Activated CD8-positive, alpha-beta memory T cell treated with anti-CD3 and anti-CD28 coated beads, Interleukin-2, amount 50 U/mL, for 24 hours (primary cell): ENCODE data around the gene ACSM2B.
"Not testable (repeated sequence)": the region's sequence is repeated elsewhere in the genome, so short reads cannot be mapped to it uniquely, and the experiment has no call there.

ENCODE experiments used
- DNase-seq: peaks from one replicate; pipeline ENCODE4 v3.0.0-alpha.2; 2020; ENCODE audit errors: extremely low read depth

ACSM2B gene

GRCh38 chr16:20576145-20576544 is at the start of gene ACSM2B:
ACSM2B (minus strand) TSS chr16:20576367; CDS start chr16:20564845, 11,522 bp downstream.
- not testable (repeated sequence) for DNase-seq

GRCh38 chr16:20624882-20625807 is 49.0 kb upstream of the ACSM2B start:
- no peak for DNase-seq

DNA sequence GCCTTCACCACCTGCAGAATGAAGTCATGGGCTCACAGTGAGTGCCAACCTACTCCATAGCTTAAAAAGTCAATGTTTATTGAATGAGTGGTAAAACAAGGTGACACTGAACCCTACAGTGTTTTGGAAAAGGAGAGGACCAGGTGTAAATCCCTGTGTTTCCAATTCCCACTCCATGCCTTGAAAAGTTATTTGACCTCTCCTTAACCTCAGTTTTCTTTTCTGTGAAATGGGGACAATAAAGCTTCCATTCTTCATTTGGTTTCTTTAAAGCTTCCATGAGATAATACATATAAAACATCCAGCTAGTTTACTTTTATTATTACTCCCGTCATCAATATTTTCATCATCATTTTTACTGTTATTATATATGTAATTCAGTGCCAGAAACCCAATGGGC is 48.0 kb upstream of the ACSM2B start:
- DNase-seq = no peak

DNA sequence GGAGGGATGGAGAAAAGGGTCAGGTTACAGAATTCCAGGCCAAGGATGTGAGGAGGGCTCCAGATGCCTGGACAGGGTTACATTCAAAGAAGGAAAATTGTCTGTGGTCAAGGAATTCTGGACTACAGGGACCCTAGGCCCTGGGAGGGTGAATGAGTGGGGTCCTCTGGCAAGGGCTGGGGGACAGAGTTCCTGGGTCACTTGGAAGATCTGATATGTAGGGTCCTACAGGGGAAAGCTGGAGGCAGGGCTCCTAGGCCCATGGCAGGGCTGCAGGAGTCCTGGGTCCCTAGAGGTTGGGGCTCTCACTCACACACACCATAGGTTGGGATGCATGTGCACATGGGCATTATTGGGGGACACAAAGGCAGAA is 46.3 kb upstream of the ACSM2B start:
- DNase-seq = no peak

DNA sequence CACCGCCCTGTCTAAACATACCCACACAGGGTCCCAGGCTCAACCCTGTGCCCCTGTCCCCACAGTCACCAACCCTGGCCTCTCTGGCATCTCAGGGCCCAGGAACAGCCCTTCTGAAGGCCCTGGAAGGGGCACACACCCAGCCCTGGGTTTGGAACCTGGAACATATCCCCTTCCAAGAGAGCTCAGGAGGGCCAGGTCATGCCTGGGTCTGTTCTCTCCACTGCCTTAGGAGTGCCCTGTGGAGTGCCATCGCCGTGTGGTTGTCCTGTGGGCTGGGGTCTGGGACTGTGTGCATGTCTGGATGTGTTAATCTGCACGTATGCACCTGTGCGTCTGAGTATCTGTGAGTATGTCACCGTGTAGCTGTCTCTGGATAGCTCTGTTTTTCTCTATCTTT is 45.2 kb upstream of the ACSM2B start:
- DNase-seq = no peak

DNA sequence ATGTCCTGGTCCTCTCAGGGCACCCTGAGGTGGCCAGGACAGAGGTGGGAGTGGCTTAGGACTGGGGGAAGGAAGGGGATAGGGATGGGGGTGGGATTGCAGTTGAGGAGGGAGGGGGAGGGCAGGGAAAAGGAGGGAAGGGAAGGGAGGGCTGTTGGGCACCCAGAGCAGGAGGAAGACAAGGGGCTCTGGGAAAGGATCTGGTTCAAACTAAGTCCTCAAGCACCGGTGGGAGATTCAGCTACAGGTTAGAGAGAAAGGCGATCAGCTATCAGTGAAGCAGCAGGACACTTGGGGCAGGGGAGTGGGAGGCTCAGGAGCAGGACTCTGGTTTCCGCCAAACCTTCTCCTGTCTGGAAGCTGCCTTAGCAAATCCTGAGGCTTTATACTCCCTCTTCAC is 44.6 kb upstream of the ACSM2B start:
- no peak for DNase-seq

DNA sequence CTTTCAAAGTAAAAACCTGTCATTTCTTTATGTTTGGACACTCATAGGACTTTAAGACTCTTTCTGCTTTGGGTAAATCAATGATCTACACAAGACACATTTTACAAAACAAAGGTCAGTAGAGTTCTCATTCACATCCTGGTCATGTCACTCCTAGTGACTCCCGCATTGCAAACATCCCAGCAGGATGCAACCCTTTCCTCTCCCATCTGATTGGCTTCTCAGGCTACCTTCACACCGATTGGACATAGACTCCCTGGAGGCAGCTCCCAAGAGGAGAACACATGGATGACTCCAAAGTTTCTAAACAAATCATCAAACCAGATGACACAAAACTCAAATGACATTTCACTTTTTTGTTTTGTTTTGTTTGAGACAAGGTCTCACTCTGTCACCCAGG is 43.8 kb upstream of the ACSM2B start:
- DNase-seq = no peak

DNA sequence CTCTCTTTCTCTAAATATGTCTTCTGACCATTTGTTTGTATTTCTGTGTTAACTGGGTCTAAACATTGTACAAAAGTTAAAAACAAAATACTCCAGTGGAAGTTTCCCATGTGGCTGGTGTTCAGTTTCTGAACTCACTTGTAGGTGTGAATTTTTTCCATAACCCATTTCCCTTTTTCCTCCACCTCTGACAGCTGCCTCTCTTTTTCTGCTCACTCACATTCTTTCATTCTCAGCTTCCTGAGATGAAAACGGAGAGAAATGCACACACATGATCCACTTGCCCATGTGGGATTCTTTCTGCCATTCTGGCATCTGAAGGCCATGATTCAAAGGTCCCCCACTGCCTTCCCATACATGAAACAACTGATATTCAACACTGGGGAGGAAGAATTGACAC is 41.1 kb upstream of the ACSM2B start:
- no peak for DNase-seq

DNA sequence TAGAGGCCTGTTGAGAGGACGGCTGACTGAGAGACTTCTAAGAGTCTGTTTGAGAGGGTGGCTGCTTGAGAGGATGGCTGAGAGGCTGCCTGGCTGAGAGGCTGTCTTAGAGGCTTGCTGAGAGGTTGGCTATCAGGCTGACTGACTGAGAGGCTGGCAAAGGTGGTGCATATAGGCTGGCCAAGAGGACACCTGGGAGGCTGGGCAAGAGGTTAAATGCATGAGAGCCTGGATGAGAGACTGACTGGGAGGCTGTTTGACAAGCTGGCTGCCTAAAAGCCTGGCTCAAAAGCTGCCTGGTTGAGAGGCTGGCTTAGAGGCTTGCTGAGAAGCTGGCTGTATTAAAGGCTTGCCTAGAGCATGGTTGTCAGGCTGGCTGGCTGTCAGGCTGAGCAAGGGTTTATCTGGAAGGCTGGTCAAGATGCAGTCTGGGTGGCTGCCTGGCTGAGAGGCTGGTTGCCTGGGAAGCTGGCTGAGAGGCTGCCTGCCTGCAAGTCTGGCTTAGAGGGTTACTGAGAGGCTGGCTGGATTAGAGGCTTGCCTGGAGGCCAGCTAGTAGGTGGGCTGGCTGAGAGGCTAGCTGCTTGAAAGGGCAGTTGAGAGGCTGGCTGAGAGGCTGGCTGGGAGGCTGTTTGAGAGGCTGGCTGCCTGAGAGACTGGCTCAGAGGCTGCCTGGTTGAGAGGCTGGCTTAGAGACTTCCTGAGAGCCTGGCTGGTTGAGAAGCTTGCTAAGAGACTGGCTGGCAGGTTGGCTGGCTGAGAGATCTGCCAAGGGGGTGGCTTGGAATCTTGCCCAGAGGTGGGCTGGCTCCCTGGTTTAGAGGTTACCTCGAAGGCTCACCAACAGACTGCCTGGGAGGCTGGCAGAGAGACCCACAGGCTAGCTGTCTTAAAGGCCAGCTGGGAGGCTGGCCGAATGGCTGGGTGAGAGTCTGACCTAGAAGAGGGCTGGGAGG is 38.3 kb upstream of the ACSM2B start:
- no peak for DNase-seq

GRCh38 chr16:20613481-20614185 is 37.5 kb upstream of the ACSM2B start:
- no peak for DNase-seq

DNA sequence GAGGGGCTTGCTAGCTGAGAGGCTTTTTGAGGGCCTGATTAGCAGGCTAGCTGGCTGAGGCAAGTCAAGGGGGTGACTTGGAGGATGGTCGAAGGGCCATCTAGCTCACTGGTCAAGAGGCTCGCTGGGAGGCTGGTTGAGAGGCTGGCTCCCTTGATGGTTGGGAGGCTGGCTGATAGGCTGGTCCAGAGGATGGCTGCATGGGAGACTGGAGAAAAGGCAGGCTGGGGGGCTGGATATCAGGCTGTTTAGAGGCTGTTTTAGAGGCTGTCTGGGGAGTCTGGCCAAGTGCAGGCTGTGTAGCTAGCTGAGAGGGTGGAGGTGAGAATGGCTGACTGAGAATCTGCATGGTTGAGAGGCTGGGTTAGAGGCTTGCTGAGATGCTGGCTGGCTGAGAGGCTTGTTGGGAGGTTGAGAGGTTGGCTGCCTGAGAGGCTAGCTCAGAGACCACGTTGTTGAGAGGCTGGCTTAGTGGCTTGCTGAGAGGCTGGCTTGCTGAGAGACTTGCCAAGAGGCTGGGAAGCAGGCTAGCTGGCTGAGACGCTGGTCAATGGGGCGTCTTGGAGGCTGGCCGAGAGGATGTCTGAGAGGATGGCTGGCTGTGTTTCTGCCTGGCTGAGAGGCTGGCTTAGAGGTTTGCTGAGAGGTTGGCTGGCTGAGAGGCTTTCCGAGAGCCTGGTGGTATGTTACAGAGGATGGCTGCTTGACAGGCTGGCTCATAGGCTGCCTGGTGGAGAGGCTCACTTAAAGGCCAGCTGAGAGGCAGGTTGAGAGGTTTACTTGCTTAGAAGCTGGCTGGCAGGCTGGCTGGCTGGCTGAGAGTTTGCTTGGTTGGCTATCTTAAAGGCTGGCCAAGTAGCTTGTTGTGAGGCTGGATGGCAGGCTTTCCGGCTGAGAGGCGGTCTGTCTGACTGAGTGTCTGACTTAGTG is 36.6 kb upstream of the ACSM2B start:
- no peak for DNase-seq

GRCh38 chr16:20611975-20612481 is 35.9 kb upstream of the ACSM2B start:
- no peak for DNase-seq

- no peak for DNase-seq
These were observed 35.3 kb upstream of the ACSM2B start for GRCh38 chr16:20611350-20611902.

DNA sequence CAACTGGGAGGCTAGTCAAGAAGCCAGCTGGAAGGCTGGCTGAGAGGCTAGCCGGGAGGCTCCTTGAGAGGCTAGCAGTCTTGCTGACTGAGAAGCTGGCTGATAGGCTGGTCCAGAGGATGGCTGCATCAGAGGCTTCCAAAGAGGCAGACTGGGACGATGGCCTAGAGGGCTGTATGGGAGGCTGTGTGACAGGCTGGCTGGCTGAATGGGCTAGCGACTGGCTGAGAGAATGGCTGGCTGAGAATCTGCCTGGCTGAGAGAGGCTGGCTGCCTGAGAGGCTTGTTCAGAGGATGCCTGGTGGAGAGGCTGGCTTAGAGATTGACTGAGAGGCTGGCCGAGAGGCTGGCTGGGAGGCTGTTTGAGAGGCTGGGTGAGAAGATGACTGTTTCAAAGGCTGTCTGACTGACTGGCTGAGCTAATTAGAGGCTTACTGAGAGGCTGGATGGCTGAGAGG is 34.8 kb upstream of the ACSM2B start:
- DNase-seq = no peak

- no peak for DNase-seq
These were observed 34.2 kb upstream of the ACSM2B start for GRCh38 chr16:20610211-20610891.

GRCh38 chr16:20602205-20602604 is 26.0 kb upstream of the ACSM2B start:
- not testable (repeated sequence) for DNase-seq

- DNase-seq = not testable (repeated sequence)
These were observed 23.3 kb upstream of the ACSM2B start for GRCh38 chr16:20599475-20599874.

GRCh38 chr16:20598832-20599469 is 22.8 kb upstream of the ACSM2B start:
- DNase-seq = no peak

GRCh38 chr16:20595694-20596093 is 19.5 kb upstream of the ACSM2B start:
- DNase-seq = not testable (repeated sequence)
